ENCODE measurements around the gene TF. TPM values are rescaled to one million over a fixed set of nuclear protein-coding genes. Genes with fewer than 3 reads are reported as not detected.

TF gene
- total and polyA plus RNA-seq, 2 of the 8 experiments (the other 6 are each of a cell fraction or from before 2014, with no cell fraction given): 0.02 to 0.26 TPM

DNA sequence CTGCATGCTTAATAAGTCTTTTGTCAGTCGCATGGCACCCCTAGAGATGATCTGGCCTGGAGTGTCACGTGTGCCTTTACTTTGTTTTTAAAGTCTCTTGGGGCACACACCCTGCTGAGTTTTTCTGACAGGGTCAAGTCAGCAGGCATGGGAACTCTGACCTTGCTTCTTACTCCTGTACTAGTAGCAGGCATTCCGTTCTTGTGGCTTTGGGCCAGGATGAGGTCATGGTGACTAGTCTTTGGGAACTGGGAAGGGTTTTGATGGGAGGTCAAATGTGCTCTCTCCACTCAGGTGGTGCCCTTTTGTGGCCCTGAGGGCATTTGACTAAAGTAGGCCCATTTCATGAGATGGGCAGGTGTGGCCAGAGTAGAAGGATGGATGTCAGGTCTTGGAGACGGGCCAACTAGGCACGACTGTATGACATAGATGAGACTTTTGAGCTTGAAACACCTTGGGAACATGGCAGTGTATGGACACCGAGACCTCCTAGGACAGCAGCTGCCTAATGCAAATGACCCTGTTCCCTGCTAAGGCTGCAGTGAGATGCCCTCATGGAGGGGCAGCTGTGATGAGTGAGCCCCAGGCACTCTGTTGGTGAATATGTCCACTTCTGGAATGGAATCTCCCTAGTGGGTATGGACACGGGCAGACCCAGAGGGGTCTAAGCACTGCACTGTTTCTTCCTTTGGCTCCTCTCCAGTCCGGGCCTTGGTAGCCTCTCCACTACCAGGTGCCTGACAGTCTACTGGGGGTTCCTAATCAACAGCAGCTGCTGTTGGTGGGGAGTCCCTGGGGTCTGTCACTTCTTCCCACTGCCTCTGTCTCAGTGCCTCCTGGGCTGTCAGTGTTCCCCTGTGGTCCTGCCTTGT is 75.8 kb downstream of the TF start (continued):
- TF ChIP-seq, protein P1, sequence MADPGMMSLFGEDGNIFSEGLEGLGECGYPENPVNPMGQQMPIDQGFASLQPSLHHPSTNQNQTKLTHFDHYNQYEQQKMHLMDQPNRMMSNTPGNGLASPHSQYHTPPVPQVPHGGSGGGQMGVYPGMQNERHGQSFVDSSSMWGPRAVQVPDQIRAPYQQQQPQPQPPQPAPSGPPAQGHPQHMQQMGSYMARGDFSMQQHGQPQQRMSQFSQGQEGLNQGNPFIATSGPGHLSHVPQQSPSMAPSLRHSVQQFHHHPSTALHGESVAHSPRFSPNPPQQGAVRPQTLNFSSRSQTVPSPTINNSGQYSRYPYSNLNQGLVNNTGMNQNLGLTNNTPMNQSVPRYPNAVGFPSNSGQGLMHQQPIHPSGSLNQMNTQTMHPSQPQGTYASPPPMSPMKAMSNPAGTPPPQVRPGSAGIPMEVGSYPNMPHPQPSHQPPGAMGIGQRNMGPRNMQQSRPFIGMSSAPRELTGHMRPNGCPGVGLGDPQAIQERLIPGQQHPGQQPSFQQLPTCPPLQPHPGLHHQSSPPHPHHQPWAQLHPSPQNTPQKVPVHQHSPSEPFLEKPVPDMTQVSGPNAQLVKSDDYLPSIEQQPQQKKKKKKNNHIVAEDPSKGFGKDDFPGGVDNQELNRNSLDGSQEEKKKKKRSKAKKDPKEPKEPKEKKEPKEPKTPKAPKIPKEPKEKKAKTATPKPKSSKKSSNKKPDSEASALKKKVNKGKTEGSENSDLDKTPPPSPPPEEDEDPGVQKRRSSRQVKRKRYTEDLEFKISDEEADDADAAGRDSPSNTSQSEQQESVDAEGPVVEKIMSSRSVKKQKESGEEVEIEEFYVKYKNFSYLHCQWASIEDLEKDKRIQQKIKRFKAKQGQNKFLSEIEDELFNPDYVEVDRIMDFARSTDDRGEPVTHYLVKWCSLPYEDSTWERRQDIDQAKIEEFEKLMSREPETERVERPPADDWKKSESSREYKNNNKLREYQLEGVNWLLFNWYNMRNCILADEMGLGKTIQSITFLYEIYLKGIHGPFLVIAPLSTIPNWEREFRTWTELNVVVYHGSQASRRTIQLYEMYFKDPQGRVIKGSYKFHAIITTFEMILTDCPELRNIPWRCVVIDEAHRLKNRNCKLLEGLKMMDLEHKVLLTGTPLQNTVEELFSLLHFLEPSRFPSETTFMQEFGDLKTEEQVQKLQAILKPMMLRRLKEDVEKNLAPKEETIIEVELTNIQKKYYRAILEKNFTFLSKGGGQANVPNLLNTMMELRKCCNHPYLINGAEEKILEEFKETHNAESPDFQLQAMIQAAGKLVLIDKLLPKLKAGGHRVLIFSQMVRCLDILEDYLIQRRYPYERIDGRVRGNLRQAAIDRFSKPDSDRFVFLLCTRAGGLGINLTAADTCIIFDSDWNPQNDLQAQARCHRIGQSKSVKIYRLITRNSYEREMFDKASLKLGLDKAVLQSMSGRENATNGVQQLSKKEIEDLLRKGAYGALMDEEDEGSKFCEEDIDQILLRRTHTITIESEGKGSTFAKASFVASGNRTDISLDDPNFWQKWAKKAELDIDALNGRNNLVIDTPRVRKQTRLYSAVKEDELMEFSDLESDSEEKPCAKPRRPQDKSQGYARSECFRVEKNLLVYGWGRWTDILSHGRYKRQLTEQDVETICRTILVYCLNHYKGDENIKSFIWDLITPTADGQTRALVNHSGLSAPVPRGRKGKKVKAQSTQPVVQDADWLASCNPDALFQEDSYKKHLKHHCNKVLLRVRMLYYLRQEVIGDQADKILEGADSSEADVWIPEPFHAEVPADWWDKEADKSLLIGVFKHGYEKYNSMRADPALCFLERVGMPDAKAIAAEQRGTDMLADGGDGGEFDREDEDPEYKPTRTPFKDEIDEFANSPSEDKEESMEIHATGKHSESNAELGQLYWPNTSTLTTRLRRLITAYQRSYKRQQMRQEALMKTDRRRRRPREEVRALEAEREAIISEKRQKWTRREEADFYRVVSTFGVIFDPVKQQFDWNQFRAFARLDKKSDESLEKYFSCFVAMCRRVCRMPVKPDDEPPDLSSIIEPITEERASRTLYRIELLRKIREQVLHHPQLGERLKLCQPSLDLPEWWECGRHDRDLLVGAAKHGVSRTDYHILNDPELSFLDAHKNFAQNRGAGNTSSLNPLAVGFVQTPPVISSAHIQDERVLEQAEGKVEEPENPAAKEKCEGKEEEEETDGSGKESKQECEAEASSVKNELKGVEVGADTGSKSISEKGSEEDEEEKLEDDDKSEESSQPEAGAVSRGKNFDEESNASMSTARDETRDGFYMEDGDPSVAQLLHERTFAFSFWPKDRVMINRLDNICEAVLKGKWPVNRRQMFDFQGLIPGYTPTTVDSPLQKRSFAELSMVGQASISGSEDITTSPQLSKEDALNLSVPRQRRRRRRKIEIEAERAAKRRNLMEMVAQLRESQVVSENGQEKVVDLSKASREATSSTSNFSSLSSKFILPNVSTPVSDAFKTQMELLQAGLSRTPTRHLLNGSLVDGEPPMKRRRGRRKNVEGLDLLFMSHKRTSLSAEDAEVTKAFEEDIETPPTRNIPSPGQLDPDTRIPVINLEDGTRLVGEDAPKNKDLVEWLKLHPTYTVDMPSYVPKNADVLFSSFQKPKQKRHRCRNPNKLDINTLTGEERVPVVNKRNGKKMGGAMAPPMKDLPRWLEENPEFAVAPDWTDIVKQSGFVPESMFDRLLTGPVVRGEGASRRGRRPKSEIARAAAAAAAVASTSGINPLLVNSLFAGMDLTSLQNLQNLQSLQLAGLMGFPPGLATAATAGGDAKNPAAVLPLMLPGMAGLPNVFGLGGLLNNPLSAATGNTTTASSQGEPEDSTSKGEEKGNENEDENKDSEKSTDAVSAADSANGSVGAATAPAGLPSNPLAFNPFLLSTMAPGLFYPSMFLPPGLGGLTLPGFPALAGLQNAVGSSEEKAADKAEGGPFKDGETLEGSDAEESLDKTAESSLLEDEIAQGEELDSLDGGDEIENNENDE (IDR thresholded peaks at IDR 0.05; ENCODE audit: insufficient replicate concordance, low read length): no peak
- TF ChIP-seq TEAD4 (IDR thresholded peaks at IDR 0.05; ENCODE audit: low read depth, low read length): no peak
- TF ChIP-seq TAF1 (IDR thresholded peaks at IDR 0.05; ENCODE audit: low read depth, low read length): no peak
- no peak for TF ChIP-seq SUZ12 (IDR thresholded peaks at IDR 0.05; ENCODE audit: low read length)
- TF ChIP-seq, protein P2, sequence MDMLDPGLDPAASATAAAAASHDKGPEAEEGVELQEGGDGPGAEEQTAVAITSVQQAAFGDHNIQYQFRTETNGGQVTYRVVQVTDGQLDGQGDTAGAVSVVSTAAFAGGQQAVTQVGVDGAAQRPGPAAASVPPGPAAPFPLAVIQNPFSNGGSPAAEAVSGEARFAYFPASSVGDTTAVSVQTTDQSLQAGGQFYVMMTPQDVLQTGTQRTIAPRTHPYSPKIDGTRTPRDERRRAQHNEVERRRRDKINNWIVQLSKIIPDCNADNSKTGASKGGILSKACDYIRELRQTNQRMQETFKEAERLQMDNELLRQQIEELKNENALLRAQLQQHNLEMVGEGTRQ (IDR thresholded peaks at IDR 0.05; ENCODE audit: low read length): peak; percentile 67
- no peak for TF ChIP-seq ZNF274 (IDR thresholded peaks at IDR 0.05; ENCODE audit: borderline replicate concordance, extremely low read depth, low read length)
- no peak for TF ChIP-seq KDM4A (IDR thresholded peaks at IDR 0.05; ENCODE audit: low read depth, low read length, severe bottlenecking)
- TF ChIP-seq SP2 (IDR thresholded peaks at IDR 0.05; ENCODE audit: low read length): no peak
- TF ChIP-seq TAF7 (optimal IDR thresholded peaks at IDR 0.05; ENCODE audit: borderline replicate concordance, low read depth, low read length): no peak
